SKM-1 treated with dmso at 0.1 percent for 144 hours (cell line): ENCODE results near the gene LBH.

ENCODE experiments used
- DNase-seq: peaks from one replicate; lab custom pipeline; 2025; ENCODE audit not compliant: unreplicated experiment; lab: John Stamatoyannopoulos, UW

Gene LBH

GRCh38 chr2:30231212-30231995 is at the start of gene LBH:
LBH (plus strand) TSS chr2:30231534; CDS start chr2:30231739, 205 bp downstream.
- DNase-seq = peak; percentile 72

DNA sequence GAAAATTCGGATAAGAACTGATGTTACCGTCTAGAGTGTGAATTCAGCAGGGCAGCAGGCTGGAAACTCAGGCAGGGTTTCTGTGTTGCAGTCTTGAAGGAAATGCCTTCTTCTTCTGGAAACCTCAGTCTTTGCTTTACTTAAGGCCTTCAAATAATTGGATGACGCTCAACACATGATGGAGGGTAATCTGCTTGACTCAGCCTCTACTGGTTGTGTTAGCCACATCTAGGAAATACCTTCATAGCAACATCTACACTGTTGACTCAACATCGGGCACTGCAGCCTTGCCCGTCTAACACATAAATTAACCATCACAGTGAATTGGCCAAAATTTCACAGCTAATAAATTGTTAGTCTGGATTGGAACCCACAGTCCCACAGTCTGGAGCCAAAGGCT is 47.3 kb upstream of the LBH start:
- no peak for DNase-seq

DNA sequence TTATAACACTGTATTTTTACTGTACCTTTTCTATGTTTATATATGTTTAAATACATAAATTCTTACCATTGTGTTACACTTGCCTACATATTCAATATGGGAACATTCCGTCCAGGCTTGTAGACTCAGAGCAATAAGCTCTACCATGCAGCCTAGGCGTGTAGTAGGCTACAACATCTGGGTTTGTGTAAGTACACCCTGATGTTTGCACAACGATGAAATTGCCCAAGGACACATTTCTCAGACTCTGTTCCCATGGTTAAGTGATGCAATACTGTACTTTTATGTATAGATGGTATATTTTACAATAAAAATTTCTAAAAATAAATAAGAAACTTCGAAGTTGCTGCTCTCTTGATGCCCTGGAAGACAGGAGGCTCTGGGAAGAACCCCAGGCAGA is 46.2 kb upstream of the LBH start:
- DNase-seq = peak; percentile 23

DNA sequence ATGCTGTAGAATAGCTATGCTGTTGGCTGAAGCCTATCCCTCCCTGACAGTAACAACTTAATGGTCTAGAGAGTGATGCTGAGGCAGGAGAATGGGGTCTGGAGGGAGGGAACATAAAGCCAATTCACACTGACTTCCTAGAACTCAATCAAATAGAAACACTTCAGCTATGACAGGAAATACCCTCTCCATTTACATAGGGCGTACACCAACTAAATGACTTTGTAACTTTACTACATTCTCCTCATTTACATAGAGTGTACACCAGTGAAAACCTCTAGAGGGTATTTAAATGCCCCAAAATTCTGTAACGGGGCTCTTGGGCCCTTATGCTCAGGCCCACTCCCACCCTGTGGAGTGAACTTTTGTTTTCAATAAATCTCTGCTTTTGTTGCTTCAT is 43.0 kb upstream of the LBH start:
- DNase-seq = no peak

DNA sequence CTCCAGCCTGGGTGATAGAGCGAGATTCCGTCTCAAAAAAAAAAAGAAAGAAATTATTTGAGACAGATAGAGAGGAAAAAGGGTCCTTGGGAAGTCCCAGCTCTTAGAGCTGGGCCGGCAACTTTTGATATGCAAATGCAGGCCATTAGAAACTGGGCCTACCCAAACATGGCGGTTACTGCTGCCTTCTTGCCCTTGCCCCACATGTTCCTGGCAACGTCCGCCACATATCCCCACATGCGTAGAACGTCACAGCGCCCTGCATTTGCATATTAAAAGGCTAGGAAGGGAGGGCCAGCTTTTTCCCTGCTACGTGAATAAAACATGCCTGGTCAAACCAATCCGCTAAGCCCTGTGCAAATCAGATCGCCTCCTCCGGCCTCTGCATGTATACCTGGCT is 40.7 kb upstream of the LBH start:
- no peak for DNase-seq

GRCh38 chr2:30191107-30191506 is 40.2 kb upstream of the LBH start:
- no peak for DNase-seq

- DNase-seq = no peak
Observed at GRCh38 chr2:30191819-30192271, 39.5 kb upstream of the LBH start.

- DNase-seq = no peak
Observed at GRCh38 chr2:30192314-30192713, 39.0 kb upstream of the LBH start.

DNA sequence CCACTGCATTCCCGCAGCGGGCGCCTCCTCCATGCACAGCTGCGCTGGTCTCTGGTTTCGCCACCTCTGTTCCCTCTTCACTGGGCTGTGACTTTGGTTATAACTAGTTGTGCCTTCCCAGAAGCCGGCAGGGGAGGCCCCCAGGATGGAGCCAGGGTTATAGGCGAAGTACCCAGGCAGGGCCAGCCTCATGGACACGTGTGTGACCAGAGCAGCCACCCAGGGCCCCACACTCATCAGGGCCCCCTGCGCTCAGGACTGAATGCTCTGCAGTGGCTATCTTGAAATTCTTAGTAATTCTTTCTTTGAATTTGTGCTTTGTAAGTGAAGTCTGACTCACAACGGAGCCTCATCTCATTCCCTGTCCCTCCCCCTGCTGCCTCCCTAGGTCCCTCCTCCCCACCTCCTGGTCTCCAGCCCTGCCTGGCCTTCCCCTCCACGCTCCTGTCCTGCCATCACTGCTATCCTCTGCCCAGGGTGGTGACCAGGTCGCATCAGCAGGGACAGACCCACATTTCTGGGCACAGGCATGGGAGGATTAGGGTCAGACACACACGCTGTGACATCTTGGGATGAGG is 38.1 kb upstream of the LBH start:
- DNase-seq = no peak

DNA sequence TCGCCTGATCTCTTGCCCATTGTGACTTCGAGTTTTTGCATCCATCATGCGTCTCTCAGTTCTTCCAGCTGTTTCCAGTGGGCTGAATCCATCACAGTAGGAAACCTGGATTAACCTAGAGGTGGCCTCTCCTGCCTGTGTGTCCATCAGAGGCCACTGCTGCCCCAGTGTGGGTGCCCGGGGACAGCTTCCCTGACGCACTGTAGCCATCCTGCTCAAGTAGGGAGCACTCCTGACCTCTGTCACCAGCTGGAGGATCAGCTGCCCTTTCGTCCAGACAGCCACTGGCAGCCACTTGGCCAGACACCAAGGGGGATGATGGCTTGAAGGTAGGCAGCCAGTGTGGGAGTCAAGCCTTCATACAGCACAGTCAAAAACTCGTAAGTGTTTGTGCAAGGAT is 36.9 kb upstream of the LBH start:
- no peak for DNase-seq

GRCh38 chr2:30195016-30195415 is 36.3 kb upstream of the LBH start:
- no peak for DNase-seq

- DNase-seq = no peak
Observed at GRCh38 chr2:30197570-30198192, 33.7 kb upstream of the LBH start.

DNA sequence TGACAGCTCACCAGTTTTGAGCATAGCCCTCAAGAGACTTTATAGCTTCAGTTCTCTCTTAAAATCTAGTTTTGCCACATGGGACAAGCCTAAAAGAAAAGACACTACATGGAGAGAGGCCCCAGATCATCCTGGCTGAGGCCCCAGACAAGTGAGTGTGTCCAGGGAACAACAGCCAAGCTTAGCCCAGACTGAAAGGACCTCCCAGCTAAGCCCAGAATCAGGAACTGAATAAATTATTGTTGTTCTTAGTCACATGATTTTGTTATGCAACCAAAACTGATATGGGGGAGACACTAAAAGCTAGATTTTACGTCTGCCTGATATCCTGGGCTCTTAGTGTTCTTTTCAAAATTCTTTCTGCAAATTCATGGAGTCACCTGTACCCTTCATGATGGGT is 29.3 kb upstream of the LBH start:
- no peak for DNase-seq

DNA sequence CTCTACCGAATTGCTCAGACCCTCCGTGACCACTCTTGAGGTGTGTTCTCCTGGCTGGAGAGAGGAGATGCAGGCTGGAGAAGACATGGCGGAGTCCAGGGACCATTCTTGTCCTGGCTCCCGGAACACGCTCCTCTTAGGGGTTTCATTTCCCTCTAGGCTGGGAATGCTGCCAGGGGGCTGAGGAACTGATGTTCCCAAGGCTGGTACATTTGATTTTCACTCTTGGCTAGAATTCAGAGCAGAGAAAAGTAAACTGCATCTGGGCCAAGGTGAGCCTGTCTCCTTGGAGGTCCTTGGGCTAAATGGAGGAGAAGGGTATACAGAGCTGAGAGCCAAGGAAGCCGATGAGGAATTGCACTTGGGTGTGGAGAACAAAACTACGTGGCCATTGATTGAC is 28.2 kb upstream of the LBH start:
- DNase-seq = no peak

DNA sequence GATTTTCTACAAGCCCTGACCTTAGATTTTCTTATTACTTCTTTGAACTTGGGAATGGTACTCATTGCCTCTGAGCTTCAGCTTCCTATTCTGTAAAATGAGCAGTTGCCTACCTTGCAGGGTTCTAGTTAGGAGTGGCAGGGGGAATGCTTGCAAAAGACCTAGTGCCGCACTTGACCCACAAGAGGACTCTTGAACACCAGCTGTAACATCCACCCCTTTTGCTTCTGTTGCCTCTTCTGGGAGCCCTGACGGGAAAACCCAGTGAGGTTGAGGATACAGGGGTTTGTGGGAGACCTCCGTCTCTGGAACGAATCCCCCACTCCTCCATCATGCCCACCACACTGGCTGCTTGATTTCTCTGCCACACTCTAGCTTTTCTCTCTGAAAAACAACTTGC is 27.1 kb upstream of the LBH start:
- DNase-seq = no peak

GRCh38 chr2:30205456-30205855 is 25.9 kb upstream of the LBH start:
- no peak for DNase-seq

- no peak for DNase-seq
Observed at GRCh38 chr2:30206461-30207430, 24.6 kb upstream of the LBH start.

DNA sequence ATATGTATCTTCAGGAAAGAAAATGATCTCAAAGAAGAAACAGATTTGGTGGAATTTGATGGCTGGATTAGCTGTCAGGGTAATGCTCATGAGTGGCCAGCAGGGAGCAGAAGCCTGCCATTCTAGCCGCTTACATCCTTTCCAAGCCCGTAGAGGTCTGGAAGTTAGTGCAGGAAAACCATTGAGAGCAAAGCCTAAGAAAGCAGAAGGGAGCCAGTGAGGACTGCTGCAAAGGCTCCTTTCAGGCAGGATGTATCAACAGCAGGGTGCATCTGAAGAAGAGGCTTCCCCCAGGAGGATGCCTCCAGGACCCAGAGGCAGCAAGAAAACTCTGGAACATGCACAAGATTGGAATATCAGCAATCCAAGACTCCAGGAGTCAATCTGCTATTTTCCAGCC is 22.9 kb upstream of the LBH start:
- DNase-seq = peak; percentile 48

DNA sequence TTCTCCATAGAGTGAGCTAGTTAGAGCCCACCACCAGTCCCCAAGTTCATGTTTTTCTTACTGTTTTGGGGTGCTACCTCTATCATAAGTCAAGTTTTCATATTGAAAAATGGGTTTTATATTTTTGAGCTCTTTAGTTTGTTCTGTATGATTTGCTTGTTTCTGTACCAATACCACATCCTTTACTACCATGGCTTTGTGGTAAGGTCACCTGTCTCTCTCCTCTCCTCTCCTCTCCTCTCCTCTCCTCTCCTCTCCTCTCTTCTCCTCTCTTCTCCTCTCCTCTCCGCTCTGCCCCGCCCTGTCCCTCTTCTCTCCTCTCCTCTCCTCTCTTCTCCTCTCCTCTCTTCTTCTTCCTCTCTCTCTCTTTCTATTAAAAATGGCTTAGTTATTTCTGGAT is 22.1 kb upstream of the LBH start:
- DNase-seq = no peak

GRCh38 chr2:30213326-30213725 is 18.0 kb upstream of the LBH start:
- no peak for DNase-seq

DNA sequence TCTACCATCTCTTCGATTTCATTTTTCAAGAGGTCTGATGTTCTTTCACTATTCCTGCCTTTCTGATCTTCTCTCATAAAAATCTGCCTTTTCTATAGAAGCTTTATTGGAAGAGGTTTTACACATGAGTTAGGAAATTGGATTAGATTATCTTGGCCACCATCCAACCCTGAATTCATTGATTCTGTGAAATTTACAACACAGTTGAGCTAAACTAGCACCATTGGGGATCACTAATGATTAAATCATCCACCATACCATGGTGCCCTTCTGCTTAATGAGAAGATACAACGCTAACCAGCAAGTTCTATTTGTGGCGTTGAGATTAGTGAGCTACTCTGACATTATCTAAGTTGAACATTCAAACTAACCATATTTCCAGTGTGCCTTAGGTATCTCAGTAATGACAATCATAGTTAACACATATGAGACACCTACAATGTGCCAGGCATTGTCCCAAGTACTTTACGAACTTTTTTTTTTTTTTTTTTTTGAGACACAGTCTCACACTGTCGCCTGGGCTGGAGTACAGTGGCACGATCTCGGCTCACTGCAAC is 17.3 kb upstream of the LBH start:
- no peak for DNase-seq
